Transverse colon (tissue), 4 donors: ENCODE results near the gene MSLN. TPM values are rescaled to one million over a fixed set of nuclear protein-coding genes. Genes with fewer than 3 reads are reported as not detected.

Experiments used
- DNase-seq: peaks from one replicate; pipeline ENCODE4 v3.0.0-alpha.2; 2019
- H3K27ac ChIP-seq, 4 donors: fragments of 200-600 bp; sonication (generic); 2 replicates each; pipeline ENCODE4 v1.5.1; 2016 to 2018; ENCODE audit warnings: inconsistent platforms in 4 of 4
- H3K27me3 ChIP-seq: fragments of 200-600 bp; sonication (generic); 2 replicates; pipeline ENCODE4 v1.5.1; 2017; ENCODE audit warnings: inconsistent platforms
- H3K36me3 ChIP-seq, 4 donors: fragments of 200-600 bp; sonication (generic); 2 replicates each; pipeline ENCODE4 v1.5.1; 2017 to 2019; ENCODE audit warnings: inconsistent platforms in 4 of 4
- H3K4me1 ChIP-seq, 4 donors: fragments of 200-600 bp; sonication (generic); 2 replicates each; pipeline ENCODE4 v1.5.1; 2017 to 2020; ENCODE audit warnings: inconsistent platforms in 4 of 4
- H3K4me3 ChIP-seq, 4 donors: fragments of 200-600 bp; sonication (generic); 1 replicate in 1 of 4; 2 replicates in 3 of 4; pipeline versions ENCODE4 v1.5.1 to v1.6.1; 2017 to 2019; ENCODE audit warnings: inconsistent platforms in 4 of 4
- H3K9me3 ChIP-seq, 2 donors: fragments of 200-600 bp; sonication (generic); 2 replicates each; pipeline ENCODE4 v1.5.1; 2017 to 2019; ENCODE audit warnings: inconsistent platforms in 2 of 2
- EP300 ChIP-seq: sonication (generic); formaldehyde crosslinking; IDR thresholded peaks from one replicate; pipeline ENCODE4 v1.6.1; 2017; ENCODE audit warnings: antibody characterized with exemption, low read depth
- POLR2A ChIP-seq: fragments of 450-650 bp; IDR thresholded peaks from one replicate; pipeline ENCODE4 v1.6.1; 2016; ENCODE audit warnings: antibody characterized with exemption, mild to moderate bottlenecking, moderate library complexity
- POLR2AphosphoS5 ChIP-seq, 3 donors: sonication (generic); formaldehyde crosslinking; IDR thresholded peaks; one replicate each; pipeline ENCODE4 v1.6.1; 2016; ENCODE audit warnings: antibody characterized with exemption in 3 of 3
- WGBS, 2 donors: methylation state at CpG; one replicate each; pipeline ENCODE4 v1.1.5; 2018; ENCODE audit warnings: low coverage in 1 of 2; 5-methylcytosine and 5-hydroxymethylcytosine counted together
- in situ Hi-C, 4 donors: fragments of 200-750 bp; cut with MboI; loops; one replicate each; pipeline versions ENCODE4 v1.15.0 to v1.15.1; 2017; ENCODE audit warnings: low sequenced_read_pairs in 3 of 4, low pct_ligation_motif_present in 1 of 4, low pct_unique_long_range_greater_than_20kb in 1 of 4
- intact Hi-C: fragments of 100-400 bp; cut with DNase I; formaldehyde crosslinking; loops from one replicate; pipeline ENCODE4 v1.15.1; 2023; ENCODE audit warnings: low total_unique reads
- total RNA-seq, 4 donors: library from RNA; depleted of rRNA; stranded (reverse); fragments of >200 nt; gene quantifications; one replicate each; pipeline ENCODE4 v1.1.0, GENCODE V29; 2016
- TF ChIP-seq, protein P1 (sequence below), 5 experiments: fragments of 200-600 bp in 3 of 5; fragments of 450-650 bp in 2 of 5; sonication (generic) in 3 of 5; IDR thresholded peaks; 1 replicate in 2 of 5; 2 replicates in 3 of 5; pipeline ENCODE4 v1.5.1; 2016 to 2017; ENCODE audit warnings: antibody characterized with exemption in 5 of 5, inconsistent platforms in 3 of 5, mild to moderate bottlenecking in 2 of 5, moderate library complexity in 1 of 5

MSLN gene
- total RNA-seq, 4 donors from 2014 or later, result 4.9 to 21.2 (median 10.3) TPM; not detected in 1

DNA sequence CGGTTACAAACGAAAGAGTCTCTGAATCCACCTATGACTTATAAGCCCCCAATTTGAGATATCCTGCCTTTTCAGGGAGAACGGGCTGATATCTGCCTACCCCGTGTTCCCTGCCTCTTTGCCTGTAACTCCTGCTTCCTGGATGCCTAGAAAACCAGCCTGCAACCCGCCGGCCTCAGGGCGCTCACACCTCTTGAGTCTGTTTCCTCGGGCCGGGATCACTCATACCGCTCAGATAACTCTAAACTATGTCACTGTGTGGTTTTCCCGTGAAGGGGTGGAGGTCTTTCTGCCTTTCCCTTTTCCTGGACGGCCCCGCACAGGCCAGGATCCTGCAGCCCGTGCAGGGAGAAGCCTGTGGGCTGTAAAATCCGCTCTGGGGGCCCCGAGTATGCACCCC, 17.3 kb downstream of the MSLN start:
- no peak for TF ChIP-seq POLR2AphosphoS5 (IDR thresholded peaks at IDR 0.05)
- TF ChIP-seq, protein P1, sequence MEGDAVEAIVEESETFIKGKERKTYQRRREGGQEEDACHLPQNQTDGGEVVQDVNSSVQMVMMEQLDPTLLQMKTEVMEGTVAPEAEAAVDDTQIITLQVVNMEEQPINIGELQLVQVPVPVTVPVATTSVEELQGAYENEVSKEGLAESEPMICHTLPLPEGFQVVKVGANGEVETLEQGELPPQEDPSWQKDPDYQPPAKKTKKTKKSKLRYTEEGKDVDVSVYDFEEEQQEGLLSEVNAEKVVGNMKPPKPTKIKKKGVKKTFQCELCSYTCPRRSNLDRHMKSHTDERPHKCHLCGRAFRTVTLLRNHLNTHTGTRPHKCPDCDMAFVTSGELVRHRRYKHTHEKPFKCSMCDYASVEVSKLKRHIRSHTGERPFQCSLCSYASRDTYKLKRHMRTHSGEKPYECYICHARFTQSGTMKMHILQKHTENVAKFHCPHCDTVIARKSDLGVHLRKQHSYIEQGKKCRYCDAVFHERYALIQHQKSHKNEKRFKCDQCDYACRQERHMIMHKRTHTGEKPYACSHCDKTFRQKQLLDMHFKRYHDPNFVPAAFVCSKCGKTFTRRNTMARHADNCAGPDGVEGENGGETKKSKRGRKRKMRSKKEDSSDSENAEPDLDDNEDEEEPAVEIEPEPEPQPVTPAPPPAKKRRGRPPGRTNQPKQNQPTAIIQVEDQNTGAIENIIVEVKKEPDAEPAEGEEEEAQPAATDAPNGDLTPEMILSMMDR (IDR thresholded peaks at IDR 0.05), result no peak
- no peak for TF ChIP-seq EP300
- no peak for TF ChIP-seq POLR2A
- no peaks in the 10 kb centered on the region for H3K36me3 ChIP-seq
- no peaks in the 10 kb centered on the region for H3K4me1 ChIP-seq
- H3K27ac ChIP-seq, result no peak overlapping the region
- in situ Hi-C loops (no loop called here), intact Hi-C loops (no loop called here)
- peaks cover 73% of the 10 kb centered on the region for H3K27me3 ChIP-seq
- no peak overlapping the region for H3K4me3 ChIP-seq
- 21% methylated on average over 16 of the region's 16 CpGs; no CpG with 5 or more reads in 1 of the 2 donors for WGBS, 2 donors
- no peaks in the 10 kb centered on the region for H3K9me3 ChIP-seq
- no peak for DNase-seq

DNA sequence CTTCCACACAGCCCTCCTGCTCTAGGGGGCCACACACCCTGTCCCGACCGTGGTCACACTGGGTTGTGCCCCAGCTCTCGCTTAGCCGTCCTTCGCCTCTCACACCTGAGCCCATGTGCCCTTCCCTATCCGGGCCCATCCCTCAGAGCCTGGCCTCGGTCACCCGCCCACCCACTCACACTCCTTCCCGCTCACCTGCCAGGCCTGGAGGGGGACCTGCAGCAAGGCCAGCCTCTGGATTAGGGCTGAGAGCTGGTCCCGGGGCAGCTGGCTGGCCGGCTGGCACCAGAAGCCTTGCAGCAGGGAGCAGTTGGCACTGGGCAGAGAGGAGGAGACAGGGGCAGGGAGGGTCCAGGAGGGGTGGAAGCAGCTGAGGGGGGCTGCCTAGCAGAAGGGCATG, 17.9 kb downstream of the MSLN start:
- intact Hi-C loops, result no loop called here
- Histone ChIP-seq H3K9me3 (no peaks in the 10 kb centered on the region), H3K27ac (no peak overlapping the region), H3K27me3 (peaks cover 80% of the 10 kb centered on the region), H3K4me3 (no peak overlapping the region), H3K36me3 (no peaks in the 10 kb centered on the region), H3K4me1 (no peaks in the 10 kb centered on the region)
- TF ChIP-seq POLR2A (no peak), POLR2AphosphoS5 (IDR thresholded peaks at IDR 0.05) (no peak)
- TF ChIP-seq, protein P1 (IDR thresholded peaks at IDR 0.05), result no peak
- WGBS, 2 donors, result 71% methylated on average over 11 of the region's 11 CpGs; no CpG with 5 or more reads in 1 of the 2 donors
- DNase-seq, result no peak
- in situ Hi-C loops, result no loop called here

DNA sequence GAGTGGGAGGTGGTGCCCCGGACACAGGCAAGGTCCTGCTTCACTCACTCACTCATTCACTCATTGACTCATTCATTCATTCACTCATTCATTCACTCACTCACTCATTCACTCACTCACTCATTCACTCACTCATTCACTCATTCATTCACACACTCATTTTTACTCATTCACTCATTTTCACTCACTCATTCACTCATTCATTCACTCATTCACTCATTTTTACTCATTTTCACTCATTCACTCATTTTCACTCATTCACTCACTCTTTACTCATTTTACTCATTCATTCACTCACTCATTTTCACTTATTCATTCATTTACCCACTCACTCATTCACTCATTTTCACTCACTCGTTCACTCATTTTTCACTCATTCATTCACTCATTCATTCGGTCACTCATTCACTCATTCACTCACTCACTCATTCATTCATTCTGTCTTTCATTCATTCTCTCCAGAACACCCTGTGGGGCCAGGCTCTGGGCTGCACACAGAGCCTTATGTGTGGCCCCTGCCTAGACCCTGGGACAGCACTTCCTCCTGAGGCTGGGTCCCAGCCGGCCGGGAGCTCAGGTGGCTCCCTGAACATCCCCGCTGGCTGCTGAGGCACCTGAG, 18.5 kb downstream of the MSLN start:
- peaks cover 83% of the 10 kb centered on the region for H3K27me3 ChIP-seq
- 76 to 90% methylated on average over 3 to 6 of the region's 6 CpGs for WGBS, 2 donors
- intact Hi-C loops, result no loop called here

DNA sequence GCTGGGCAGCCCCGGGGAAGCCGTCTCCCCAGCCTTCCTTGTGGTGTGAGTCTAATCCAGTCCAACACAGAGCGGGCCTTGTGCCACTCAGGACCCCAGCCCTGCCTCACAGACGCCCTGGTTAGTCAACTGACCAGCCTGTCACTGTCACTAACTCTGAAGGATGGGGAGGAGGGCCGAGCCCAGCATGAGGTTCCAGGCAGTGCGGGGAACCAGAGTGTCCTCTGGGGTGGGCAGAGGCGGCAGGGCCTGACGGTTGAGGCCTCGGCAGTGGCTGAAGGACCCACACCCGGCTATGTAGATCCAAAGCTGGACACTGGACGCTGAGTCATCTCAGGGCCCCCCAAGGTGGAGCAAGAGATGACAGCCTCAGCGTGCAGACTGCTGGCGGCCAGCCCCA, 19.0 kb downstream of the MSLN start:
- DNase-seq, result no peak
- Histone ChIP-seq H3K27me3 (peaks cover 78% of the 10 kb centered on the region), H3K4me3 (no peak overlapping the region), H3K4me1 (no peaks in the 10 kb centered on the region), H3K36me3 (no peaks in the 10 kb centered on the region), H3K9me3 (no peaks in the 10 kb centered on the region), H3K27ac (no peak overlapping the region)
- TF ChIP-seq, protein P1 (IDR thresholded peaks at IDR 0.05), result no peak
- TF ChIP-seq POLR2A, result no peak
- no peak for TF ChIP-seq EP300
- no peak for TF ChIP-seq POLR2AphosphoS5 (IDR thresholded peaks at IDR 0.05)
- 70% methylated on average over 11 of the region's 13 CpGs; no CpG with 5 or more reads in 1 of the 2 donors for WGBS, 2 donors
- in situ Hi-C loops (no loop called here), intact Hi-C loops (no loop called here)

More for the DNA sequence above, 18.5 kb downstream of the MSLN start:
- DNase-seq, result no peak
- no peaks in the 10 kb centered on the region for H3K36me3 ChIP-seq
- H3K27ac ChIP-seq, result no peak overlapping the region
- TF ChIP-seq EP300 (no peak), POLR2A (no peak), POLR2AphosphoS5 (IDR thresholded peaks at IDR 0.05) (no peak)
- TF ChIP-seq, protein P1 (IDR thresholded peaks at IDR 0.05), result no peak
- H3K4me1 ChIP-seq, result no peaks in the 10 kb centered on the region
- H3K4me3 ChIP-seq, result no peak overlapping the region
- no peaks in the 10 kb centered on the region for H3K9me3 ChIP-seq
- in situ Hi-C loops, result no loop called here
